H9 (cell line): ENCODE measurements around the gene NARF. TPM values are rescaled to one million over a fixed set of nuclear protein-coding genes. Genes with fewer than 3 reads are reported as not detected.

Source experiments
- DNase-seq: peaks from one replicate; pipeline ENCODE4 v3.0.0-alpha.2; 2017
- H2AFZ ChIP-seq: one replicate; pipeline ENCODE4 v1.6.1; 2013; ENCODE audit warnings: mild to moderate bottlenecking, low read length, control low read depth, moderate library complexity
- H2AK5ac ChIP-seq: 2 replicates; pipeline ENCODE4 v1.6.1; 2013; ENCODE audit warnings: low read length, control low read depth, mixed read lengths; ENCODE audit not compliant: insufficient read length
- H2BK120ac ChIP-seq: one replicate; pipeline ENCODE4 v1.6.1; 2013; ENCODE audit warnings: low read depth, mild to moderate bottlenecking, low read length, control low read depth, inconsistent platforms; ENCODE audit not compliant: poor library complexity, severe bottlenecking
- H2BK12ac ChIP-seq: 2 replicates; pipeline ENCODE4 v1.6.1; 2013; ENCODE audit warnings: low read length, control low read depth, mixed read lengths, low read depth; ENCODE audit not compliant: insufficient read length
- H2BK15ac ChIP-seq: 2 replicates; pipeline ENCODE4 v1.6.1; 2013; ENCODE audit warnings: low read depth, low read length, control low read depth
- H2BK20ac ChIP-seq: one replicate; pipeline ENCODE4 v1.6.1; 2013; ENCODE audit warnings: low read depth, mild to moderate bottlenecking, low read length, control low read depth, inconsistent platforms; ENCODE audit not compliant: poor library complexity, severe bottlenecking
- H2BK5ac ChIP-seq: 2 replicates; pipeline ENCODE4 v1.6.1; 2013; ENCODE audit warnings: low read length, control low read depth, mixed read lengths; ENCODE audit not compliant: insufficient read length
- H3K14ac ChIP-seq: 2 replicates; pipeline ENCODE4 v1.6.1; 2013; ENCODE audit warnings: low read length, control low read depth; ENCODE audit not compliant: insufficient read depth
- H3K18ac ChIP-seq: 2 replicates; pipeline ENCODE4 v1.6.1; 2013; ENCODE audit warnings: low read depth, mild to moderate bottlenecking, mixed read lengths, low read length, control low read depth; ENCODE audit not compliant: insufficient read length
- H3K23ac ChIP-seq: 2 replicates; pipeline ENCODE4 v1.6.1; 2013; ENCODE audit warnings: low read length, control low read depth, mixed read lengths, low read depth; ENCODE audit not compliant: insufficient read length
- H3K23me2 ChIP-seq: 2 replicates; pipeline ENCODE4 v1.6.1; 2013; ENCODE audit warnings: low read depth, mild to moderate bottlenecking, mixed read lengths, low read length, control low read depth; ENCODE audit not compliant: insufficient read length, poor library complexity, severe bottlenecking
- H3K27ac ChIP-seq: 2 replicates; pipeline ENCODE4 v1.5.1; 2013; ENCODE audit warnings: low read length, control low read depth, mixed read lengths, low read depth; ENCODE audit not compliant: insufficient read length
- H3K27me3 ChIP-seq: 2 replicates; pipeline ENCODE4 v1.6.1; 2013; ENCODE audit warnings: low read length, control low read depth, inconsistent platforms; ENCODE audit not compliant: insufficient read depth
- H3K4ac ChIP-seq: 2 replicates; pipeline ENCODE4 v1.6.1; 2013; ENCODE audit warnings: low read depth, mild to moderate bottlenecking, control low read depth, inconsistent platforms, low read length, moderate library complexity
- H3K4me1 ChIP-seq: 2 replicates; pipeline ENCODE4 v1.6.1; 2013; ENCODE audit warnings: low read length, control low read depth, inconsistent platforms; ENCODE audit not compliant: insufficient read depth
- H3K4me2 ChIP-seq: 2 replicates; pipeline ENCODE4 v1.6.1; 2013; ENCODE audit warnings: low read length, control low read depth, mixed read lengths; ENCODE audit not compliant: insufficient read length, insufficient read depth
- H3K56ac ChIP-seq: 2 replicates; pipeline ENCODE4 v1.6.1; 2013; ENCODE audit warnings: low read depth, mild to moderate bottlenecking, mixed read lengths, low read length, control low read depth; ENCODE audit not compliant: insufficient read length
- H3K79me1 ChIP-seq: 2 replicates; pipeline ENCODE4 v1.6.1; 2013; ENCODE audit warnings: low read depth, mild to moderate bottlenecking, moderate library complexity, low read length, control low read depth, inconsistent platforms; ENCODE audit not compliant: insufficient read depth, poor library complexity, severe bottlenecking
- H3K79me2 ChIP-seq: 2 replicates; pipeline ENCODE4 v1.6.1; 2013; ENCODE audit warnings: low read length, control low read depth, inconsistent platforms; ENCODE audit not compliant: insufficient read depth
- H3K9ac ChIP-seq: 2 replicates; pipeline ENCODE4 v1.6.1; 2013; ENCODE audit warnings: low read length, control low read depth, mixed read lengths; ENCODE audit not compliant: insufficient read length; ENCODE audit errors: extremely low read depth
- H3K9me3 ChIP-seq: one replicate; pipeline ENCODE4 v1.6.1; 2013; ENCODE audit warnings: low read depth, low read length, inconsistent platforms; ENCODE audit not compliant: control insufficient read depth
- H3T11ph ChIP-seq: one replicate; pipeline ENCODE4 v1.6.1; 2013; ENCODE audit warnings: mild to moderate bottlenecking, low read length, control low read depth, inconsistent platforms
- H4K20me1 ChIP-seq: one replicate; pipeline ENCODE4 v1.6.1; 2013; ENCODE audit not compliant: control insufficient read depth, insufficient read length, insufficient read depth
- H4K5ac ChIP-seq: 2 replicates; pipeline ENCODE4 v1.6.1; 2013; ENCODE audit warnings: low read depth, mild to moderate bottlenecking, mixed read lengths, low read length, control low read depth; ENCODE audit not compliant: insufficient read length
- H4K8ac ChIP-seq: replicated peaks from 2 replicates; pipeline ENCODE4 v1.6.1; 2013; ENCODE audit warnings: low read length, control low read depth, mixed read lengths, low read depth; ENCODE audit not compliant: insufficient read length
- H4K91ac ChIP-seq: 2 replicates; pipeline ENCODE4 v1.6.1; 2013; ENCODE audit warnings: low read depth, mild to moderate bottlenecking, moderate library complexity, mixed read lengths, low read length, control low read depth; ENCODE audit not compliant: insufficient read length
- H3K27ac Mint-ChIP-seq, 3 experiments: 2 replicates in 2 of 3; 3 replicates in 1 of 3; pipeline ENCODE4 v1.8.0; 2020 to 2021; ENCODE audit warnings: mixed read lengths in 3 of 3, mild to moderate bottlenecking in 1 of 3, moderate library complexity in 1 of 3
- H3K27me3 Mint-ChIP-seq: 2 replicates; pipeline ENCODE4 v1.8.0; 2021; ENCODE audit warnings: low read depth, mild to moderate bottlenecking, moderate library complexity, mixed read lengths
- H3K36me3 Mint-ChIP-seq, 3 experiments: 2 replicates in 2 of 3; 3 replicates in 1 of 3; pipeline ENCODE4 v1.8.0; 2020 to 2021; ENCODE audit warnings: low read depth in 3 of 3, mixed read lengths in 3 of 3; ENCODE audit not compliant: insufficient read depth in 1 of 3
- H3K4me1 Mint-ChIP-seq, 2 experiments: 2 replicates each; pipeline ENCODE4 v1.8.0; 2020; ENCODE audit warnings: mixed read lengths in 2 of 2
- H3K4me3 Mint-ChIP-seq, 2 experiments: 2 replicates in 1 of 2; 3 replicates in 1 of 2; pipeline ENCODE4 v1.8.0; 2020 to 2021; ENCODE audit warnings: mild to moderate bottlenecking in 2 of 2, mixed read lengths in 2 of 2, moderate library complexity in 1 of 2
- H3K9me3 Mint-ChIP-seq, 2 experiments: 2 replicates in 1 of 2; 3 replicates in 1 of 2; pipeline ENCODE4 v1.8.0; 2020; ENCODE audit warnings: mild to moderate bottlenecking in 2 of 2, mixed read lengths in 2 of 2, moderate library complexity in 1 of 2
- WGBS: extraction: QIAGEN DNeasy Blood & Tissue Kit; methylation state at CpG from one replicate; pipeline ENCODE4 v1.1.7; 2013; ENCODE audit warnings: missing lambda C conversion rate, low lambda C conversion rate, mixed read lengths; ENCODE audit not compliant: insufficient read length; ENCODE audit errors: extremely low coverage; 5-methylcytosine and 5-hydroxymethylcytosine counted together
- total RNA-seq: library from RNA; stranded (reverse); gene quantifications from 2 replicates; pipeline ENCODE4 v1.2.1, GENCODE V29; 2021
- TF ChIP-seq, protein P1 (sequence below): fragments of 200-600 bp; sonication (generic); conservative IDR thresholded peaks from 3 replicates; pipeline ENCODE4 v1.8.0; 2021; ENCODE audit warnings: antibody characterized with exemption, mild to moderate bottlenecking

The NARF gene
- total RNA-seq, 1 experiment from 2014 or later = 124 TPM

DNA sequence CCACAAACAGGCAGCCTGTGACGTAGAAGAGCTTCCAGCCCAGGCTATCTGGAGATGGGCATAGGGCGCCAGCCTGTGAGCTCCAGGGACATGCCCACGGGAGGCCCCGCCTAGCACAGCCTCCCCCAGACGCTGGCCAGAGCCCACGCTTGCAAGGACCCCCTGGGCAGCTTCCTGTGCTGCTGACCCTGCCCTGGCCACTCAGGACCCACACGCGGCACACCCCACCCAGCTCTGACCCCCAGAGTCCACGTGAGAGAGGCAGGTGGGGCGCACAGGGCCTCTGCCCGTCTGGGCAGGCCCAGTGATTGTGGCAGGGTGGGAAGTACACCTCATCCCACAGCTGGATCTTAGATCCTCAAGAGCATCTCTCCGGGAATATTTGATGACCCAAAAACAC lies 11.9 kb upstream of the NARF start:
- H3K79me2 ChIP-seq = no peaks in the 10 kb centered on the region
- no peak overlapping the region for H3K27ac ChIP-seq
- H2BK12ac ChIP-seq = no peak overlapping the region
- H2BK5ac ChIP-seq = no peak overlapping the region
- H2BK120ac ChIP-seq = no peak overlapping the region
- H3K79me1 ChIP-seq = no peaks in the 10 kb centered on the region
- H2BK20ac ChIP-seq = no peak overlapping the region
- no peak overlapping the region for H3K18ac ChIP-seq
- H3K4me2 ChIP-seq = no peak overlapping the region
- no peak overlapping the region for H3K4me3 Mint-ChIP-seq
- no peak overlapping the region for H3K9ac ChIP-seq
- H3T11ph ChIP-seq = no peak overlapping the region
- no peak overlapping the region for H4K91ac ChIP-seq
- no peak for DNase-seq
- no peaks in the 10 kb centered on the region for H3K27me3 ChIP-seq
- no peaks in the 10 kb centered on the region for H4K20me1 ChIP-seq
- no CpG with 5 or more reads among the region's 12 CpGs for WGBS
- H3K27ac Mint-ChIP-seq = no peak overlapping the region; a peak in 1 of 7 replicates
- no peak overlapping the region for H2BK15ac ChIP-seq
- peaks cover 5% of the 10 kb centered on the region in 2 experiments; a peak in 4 of 5 replicates for H3K9me3 Mint-ChIP-seq
- no peaks in the 10 kb centered on the region for H3K23me2 ChIP-seq
- H4K5ac ChIP-seq = no peak overlapping the region
- no peak overlapping the region for H2AK5ac ChIP-seq
- no peak overlapping the region for H3K4ac ChIP-seq
- no peak overlapping the region for H3K23ac ChIP-seq
- H2AFZ ChIP-seq = no peak overlapping the region
- H3K56ac ChIP-seq = no peak overlapping the region
- no peak overlapping the region for H3K14ac ChIP-seq
- H3K36me3 Mint-ChIP-seq = peaks cover 10 to 26% (median 23%) of the 10 kb centered on the region in 3 experiments
- H3K9me3 ChIP-seq = no peaks in the 10 kb centered on the region
- TF ChIP-seq, protein P1, sequence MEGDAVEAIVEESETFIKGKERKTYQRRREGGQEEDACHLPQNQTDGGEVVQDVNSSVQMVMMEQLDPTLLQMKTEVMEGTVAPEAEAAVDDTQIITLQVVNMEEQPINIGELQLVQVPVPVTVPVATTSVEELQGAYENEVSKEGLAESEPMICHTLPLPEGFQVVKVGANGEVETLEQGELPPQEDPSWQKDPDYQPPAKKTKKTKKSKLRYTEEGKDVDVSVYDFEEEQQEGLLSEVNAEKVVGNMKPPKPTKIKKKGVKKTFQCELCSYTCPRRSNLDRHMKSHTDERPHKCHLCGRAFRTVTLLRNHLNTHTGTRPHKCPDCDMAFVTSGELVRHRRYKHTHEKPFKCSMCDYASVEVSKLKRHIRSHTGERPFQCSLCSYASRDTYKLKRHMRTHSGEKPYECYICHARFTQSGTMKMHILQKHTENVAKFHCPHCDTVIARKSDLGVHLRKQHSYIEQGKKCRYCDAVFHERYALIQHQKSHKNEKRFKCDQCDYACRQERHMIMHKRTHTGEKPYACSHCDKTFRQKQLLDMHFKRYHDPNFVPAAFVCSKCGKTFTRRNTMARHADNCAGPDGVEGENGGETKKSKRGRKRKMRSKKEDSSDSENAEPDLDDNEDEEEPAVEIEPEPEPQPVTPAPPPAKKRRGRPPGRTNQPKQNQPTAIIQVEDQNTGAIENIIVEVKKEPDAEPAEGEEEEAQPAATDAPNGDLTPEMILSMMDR = no peak
- H4K8ac ChIP-seq = no peak overlapping the region
- peaks cover 5 to 18% of the 10 kb centered on the region in 2 experiments for H3K4me1 Mint-ChIP-seq
- H3K4me1 ChIP-seq = no peaks in the 10 kb centered on the region; the same call in 1 of the 2 replicates
- H3K27me3 Mint-ChIP-seq = peaks cover 4% of the 10 kb centered on the region; the same call in 1 of the 2 replicates
